Pancreas (tissue), 10 donors: ENCODE data around the gene DDIT4. TPM values are rescaled to one million over a fixed set of nuclear protein-coding genes. Genes with fewer than 3 reads are reported as not detected.

Source experiments
- ATAC-seq, 4 donors: fragments of 200-7000 bp; cut with Tn5 transposase; one replicate each; pipeline versions ENCODE4 v1.8.0 to v1.9.1; 2020; ENCODE audit warnings: mild to moderate bottlenecking in 4 of 4, moderate library complexity in 4 of 4
- DNase-seq, 6 donors: peaks; one replicate each; pipeline ENCODE4 v3.0.0-alpha.2; 2020
- FAIRE-seq: peaks from 2 replicates; lab custom pipeline; 2012; peaks lifted over from hg19 to GRCh38; lab: Jason Lieb, UNC
- H3K27ac ChIP-seq, 4 donors: fragments of 200-600 bp; sonication (generic); 1 replicate in 3 of 4; 2 replicates in 1 of 4; pipeline versions ENCODE4 v1.5.0 to v1.8.0; 2020
- H3K27me3 ChIP-seq, 4 donors: fragments of 200-600 bp; one replicate each; pipeline ENCODE4 v1.8.0; 2021
- H3K36me3 ChIP-seq, 3 donors: fragments of 200-600 bp; sonication (generic) in 1 of 3; one replicate each; pipeline versions ENCODE4 v1.5.0 to v1.8.0; 2020 to 2021
- H3K4me1 ChIP-seq, 3 donors: fragments of 200-600 bp; one replicate each; pipeline ENCODE4 v1.8.0; 2021
- H3K4me3 ChIP-seq, 4 donors: fragments of 200-600 bp; sonication (generic) in 2 of 4; one replicate each; pipeline versions ENCODE4 v1.5.0 to v1.8.0; 2020 to 2021
- H3K9me3 ChIP-seq, 4 donors: fragments of 200-600 bp; one replicate each; pipeline ENCODE4 v1.8.0; 2021
- CTCF ChIP-seq, 4 donors: fragments of 200-600 bp; sonication (generic) in 3 of 4; IDR thresholded peaks; one replicate each; pipeline versions ENCODE4 v1.5.0 to v1.8.0; 2021; ENCODE audit warnings: antibody characterized with exemption in 4 of 4
- WGBS, 2 donors: extraction: QIAGEN DNeasy Blood & Tissue Kit; methylation state at CpG; one replicate each; pipeline ENCODE4 v1.1.7; 2013; 5-methylcytosine and 5-hydroxymethylcytosine counted together
- intact Hi-C, 3 donors: fragments of 100-400 bp; cut with DNase I; formaldehyde crosslinking; loops; one replicate each; pipeline versions ENCODE4 v1.11.1 to v1.14.2; 2022
- polyA plus RNA-seq, 2 donors: library from polyadenylated mRNA; stranded (reverse); fragments of 200-250 nt; gene quantifications; one replicate each; pipeline ENCODE4 v1.2.3, GENCODE V29; 2013
- total RNA-seq, 6 donors: library from RNA; stranded (reverse); fragmentation: NEBNext Ultra II Directional in 4 of 6; extraction: Animal tissue kit (Norgen Biotek cat#: 25700) in 4 of 6; gene quantifications; one replicate each; pipeline versions ENCODE4 v1.2.1 to v1.2.4, GENCODE V29; 2021 to 2023
- donor health status: healthy with polysubstance abuse.
- donor health status: DM: no; HTN: no; CAD: no; lungs with moderate emphysema.
- donor health status: DM: no; HTN: no; CAD: no.
- donor health status: control.
- donor health status: control.
- donor health status: Bipolar disorder and iron deficiency.
- donor health status: DM: yes; HTN: yes; CAD: no.
- donor health status: DM: no; HTN: no; CAD: no.
- donor health status: DM: no; HTN: no; CAD: no.
- donor health status: DM: yes; HTN: yes; CAD: no.

Gene DDIT4
- total and polyA plus RNA-seq, 8 donors = 61.6 to 1,144 (median 215) TPM

DNA sequence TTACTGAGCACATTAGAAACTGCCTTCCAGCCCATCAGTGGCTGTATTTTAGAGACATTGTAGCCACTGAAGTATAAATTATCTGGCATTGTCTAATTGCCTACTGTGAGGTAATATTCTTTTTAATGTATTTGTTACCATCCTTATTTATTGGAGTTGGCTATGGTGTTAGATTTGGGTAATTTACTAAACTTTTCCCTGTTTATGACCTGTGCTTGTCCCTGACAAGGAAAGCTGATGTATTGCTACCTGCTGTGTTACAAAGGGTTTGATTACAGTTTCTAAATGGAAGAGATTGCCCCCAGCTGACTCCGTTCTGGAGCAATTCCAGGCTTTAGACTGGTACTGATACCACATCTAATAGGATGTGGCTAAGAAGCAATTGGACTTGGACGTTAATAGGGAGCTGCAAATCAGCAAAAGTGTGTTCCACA lies 45.4 kb upstream of the DDIT4 start:
- ATAC-seq (peak; percentile 8 to 26 (median 18)), FAIRE-seq (no peak), DNase-seq (no peak)
- Histone ChIP-seq H3K27me3 (no peaks in the 10 kb centered on the region), H3K4me3 (no peak overlapping the region), H3K27ac (peak overlapping the region; percentile 47 to 93 (median 82)), H3K4me1 (peaks cover 59 to 83% (median 74%) of the 10 kb centered on the region in 3 donors), H3K9me3 (no peaks in the 10 kb centered on the region), H3K36me3 (peaks cover 0 to 21% (median 4%) of the 10 kb centered on the region in 3 donors)
- 12 to 15% methylated on average over 2 of the region's 2 CpGs for WGBS, 2 donors
- no peak for TF ChIP-seq CTCF (IDR thresholded peaks at IDR 0.05)
- intact Hi-C loops = loop anchor here in 1 of 3 donors (10.0 kb wide), 1 partner anchor 96 kb away; no protein-coding TSS in a partner anchor

GRCh38 chr10:72229261-72230251 lies 44.2 kb upstream of the DDIT4 start:
- H3K36me3 ChIP-seq = peaks cover 6 to 33% (median 8%) of the 10 kb centered on the region in 3 donors

GRCh38 chr10:72233621-72234020 lies 40.1 kb upstream of the DDIT4 start:
- intact Hi-C loops = loop anchor here in 1 of 3 donors (10.0 kb wide), 1 partner anchor 101 kb away; no protein-coding TSS in a partner anchor
- peaks cover 38 to 61% (median 43%) of the 10 kb centered on the region in 3 donors for H3K4me1 ChIP-seq
- H3K9me3 ChIP-seq = no peaks in the 10 kb centered on the region
- peak overlapping the region; percentile 52 to 85 (median 67) for H3K27ac ChIP-seq
- no peak for DNase-seq
- no peak overlapping the region for H3K4me3 ChIP-seq
- no peak for FAIRE-seq
- H3K36me3 ChIP-seq = peaks cover 6 to 43% (median 16%) of the 10 kb centered on the region in 3 donors
- no peak for ATAC-seq
- no peaks in the 10 kb centered on the region for H3K27me3 ChIP-seq
- TF ChIP-seq CTCF (IDR thresholded peaks at IDR 0.05) = no peak

More at GRCh38 chr10:72229261-72230251, 44.2 kb upstream of the DDIT4 start:
- Histone ChIP-seq H3K4me1 (peaks cover 54 to 83% (median 71%) of the 10 kb centered on the region in 3 donors), H3K27ac (peak overlapping the region; percentile 47 to 93 (median 82)), H3K27me3 (no peaks in the 10 kb centered on the region), H3K9me3 (no peaks in the 10 kb centered on the region), H3K4me3 (no peak overlapping the region)
- peak in 5 of 6 donors; percentile 39 to 74 (median 54) for DNase-seq
- 15 to 23% methylated on average over 8 of the region's 8 CpGs for WGBS, 2 donors
- peak; percentile 81 to 90 (median 88) for ATAC-seq
- no peak for TF ChIP-seq CTCF (IDR thresholded peaks at IDR 0.05)
- no peak for FAIRE-seq
- intact Hi-C loops = loop anchor here in 2 of 3 donors (10.0 kb wide), 2 partner anchors 95 to 105 kb away; no protein-coding TSS in a partner anchor

GRCh38 chr10:72234560-72235095 lies 39.1 kb upstream of the DDIT4 start:
- intact Hi-C loops = loop anchor here in 1 of 3 donors (10.0 kb wide), 1 partner anchor 100 kb away; no protein-coding TSS in a partner anchor
- H3K27me3 ChIP-seq = no peaks in the 10 kb centered on the region
- peak overlapping the region; percentile 52 to 85 (median 67) for H3K27ac ChIP-seq
- TF ChIP-seq CTCF (IDR thresholded peaks at IDR 0.05) = no peak
- FAIRE-seq = no peak
- H3K36me3 ChIP-seq = peaks cover 6 to 43% (median 16%) of the 10 kb centered on the region in 3 donors
- peaks cover 34 to 55% (median 34%) of the 10 kb centered on the region in 3 donors for H3K4me1 ChIP-seq
- no peak overlapping the region for H3K4me3 ChIP-seq
- peak; percentile 61 to 82 (median 80) for ATAC-seq
- H3K9me3 ChIP-seq = no peaks in the 10 kb centered on the region
- DNase-seq = peak in 5 of 6 donors; percentile 55 to 87 (median 81)
- 41 to 49% methylated on average over 6 of the region's 6 CpGs for WGBS, 2 donors
